GM18505 (cell line): ENCODE measurements around the gene PTPRO.

Experiments
- ATAC-seq: cut with Tn5 transposase; IDR thresholded peaks from one replicate; pipeline ENCODE4 v1.9.1; 2021; ENCODE audit not compliant: unreplicated experiment
- POLR2A ChIP-seq: IDR thresholded peaks from 4 replicates; pipeline ENCODE4 v1.6.1; 2011; ENCODE audit warnings: borderline replicate concordance; ENCODE audit not compliant: insufficient read depth, insufficient read length; ENCODE audit errors: extremely low read depth

The PTPRO gene

DNA sequence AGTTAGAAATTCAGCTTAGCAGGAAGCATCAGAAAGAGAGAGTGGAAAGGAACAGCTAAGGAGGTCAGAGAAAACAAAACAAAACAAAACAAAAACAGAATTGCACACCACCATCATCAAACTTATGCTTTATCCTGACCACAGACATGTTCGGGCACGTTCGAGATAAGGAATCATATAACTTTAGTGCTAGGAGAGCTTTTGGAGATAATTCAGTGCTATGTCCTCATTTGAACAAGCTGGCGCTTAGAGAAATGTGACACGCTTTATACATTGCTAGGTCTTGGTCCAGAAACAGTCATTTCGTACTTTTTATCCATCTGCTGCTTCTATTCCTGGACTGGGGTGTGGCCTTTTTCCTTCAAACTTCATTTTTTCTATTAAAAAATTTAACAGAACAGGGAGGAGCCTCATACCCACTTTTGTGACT lies 213.1 kb downstream of the PTPRO start:
- no peak for ATAC-seq
- TF ChIP-seq POLR2A: no peak

- ATAC-seq: no peak
- no peak for TF ChIP-seq POLR2A
These were observed 214.1 kb downstream of the PTPRO start for GRCh38 chr12:15536446-15536845.

- no peak for TF ChIP-seq POLR2A
- no peak for ATAC-seq
These were observed 216.6 kb downstream of the PTPRO start for GRCh38 chr12:15538881-15539280.

GRCh38 chr12:15540005-15540404 lies 217.7 kb downstream of the PTPRO start:
- no peak for ATAC-seq
- TF ChIP-seq POLR2A: no peak

GRCh38 chr12:15540469-15540872 lies 218.2 kb downstream of the PTPRO start:
- no peak for TF ChIP-seq POLR2A
- no peak for ATAC-seq

- no peak for TF ChIP-seq POLR2A
- ATAC-seq: no peak
These were observed 219.8 kb downstream of the PTPRO start for GRCh38 chr12:15541996-15542631.

DNA sequence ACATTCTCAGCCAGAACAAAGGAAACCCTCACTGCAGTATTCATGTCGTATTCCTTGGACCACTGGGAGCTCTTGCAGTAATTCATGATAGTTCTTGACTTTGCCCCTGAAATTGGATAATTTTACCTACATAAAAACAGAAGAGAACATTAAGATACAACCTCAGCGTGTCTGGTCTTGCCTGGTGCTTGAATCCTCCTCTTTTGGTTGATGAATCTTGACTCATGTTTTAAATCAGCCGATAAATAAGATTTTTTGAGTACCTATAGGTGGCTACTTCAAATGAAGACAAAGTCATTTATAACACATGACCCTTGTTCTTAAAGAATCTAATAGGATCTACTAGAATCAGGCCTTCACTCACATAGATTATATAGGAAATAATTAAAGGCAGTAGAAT lies 221.0 kb downstream of the PTPRO start:
- ATAC-seq: no peak
- TF ChIP-seq POLR2A: no peak

DNA sequence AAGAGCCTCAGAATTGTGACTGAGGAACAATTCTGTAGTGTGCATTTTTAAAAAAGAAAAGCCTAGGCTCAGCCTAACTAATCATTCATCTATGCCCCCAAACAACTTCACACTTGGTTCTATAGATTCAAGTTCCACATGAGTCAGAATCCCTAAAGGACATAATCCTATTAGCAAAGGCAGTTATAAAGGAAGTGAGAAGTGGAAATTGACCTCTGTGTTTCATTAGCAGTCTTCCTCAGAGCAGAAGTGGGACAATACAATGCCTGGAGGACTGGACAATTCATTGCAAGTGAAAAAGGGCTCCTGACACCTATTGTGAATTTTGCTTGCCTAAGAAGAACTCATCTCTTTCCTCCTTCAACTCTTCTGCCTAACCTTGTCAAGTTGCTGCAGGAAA lies 222.3 kb downstream of the PTPRO start:
- no peak for ATAC-seq
- TF ChIP-seq POLR2A: no peak

DNA sequence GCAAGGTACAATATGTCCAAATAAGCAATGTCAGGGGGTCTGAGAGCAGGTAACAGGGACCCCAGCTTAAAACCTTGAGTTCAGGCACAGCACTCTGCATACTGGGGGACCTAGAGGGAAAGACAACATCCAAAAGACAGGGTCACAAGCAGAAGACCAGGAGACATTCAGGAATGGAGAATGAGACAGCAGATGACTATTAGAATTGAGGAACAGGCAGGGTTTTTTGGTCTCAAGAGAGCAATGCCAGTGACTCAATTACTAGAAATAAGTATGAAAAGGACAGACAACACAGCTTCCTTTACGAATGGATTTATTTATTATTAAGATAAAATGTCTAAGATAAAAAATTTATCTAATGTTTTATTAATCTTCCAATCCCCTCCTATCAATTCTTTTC lies 223.0 kb downstream of the PTPRO start:
- TF ChIP-seq POLR2A: no peak
- ATAC-seq: no peak

- no peak for TF ChIP-seq POLR2A
- peak; percentile 85 for ATAC-seq
These were observed 223.9 kb downstream of the PTPRO start for GRCh38 chr12:15546102-15546701.

DNA sequence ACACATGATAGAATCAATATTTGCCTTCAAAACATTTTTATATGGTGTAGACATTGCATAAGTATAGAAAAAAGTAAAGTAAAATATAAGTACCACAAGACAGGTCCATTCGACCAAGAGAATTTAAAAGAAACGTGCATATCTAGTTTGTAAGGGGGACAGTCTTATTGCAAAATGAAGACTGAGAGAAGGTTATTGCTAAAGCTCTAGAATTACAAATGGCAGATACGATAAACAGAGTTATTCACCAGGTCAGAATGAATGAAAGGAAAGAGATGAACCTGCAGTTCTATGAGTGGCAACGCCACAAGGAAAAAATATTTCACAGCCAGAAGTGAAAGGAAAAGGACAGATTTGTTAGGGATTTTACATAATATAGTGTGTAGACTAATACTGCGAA lies 224.8 kb downstream of the PTPRO start:
- TF ChIP-seq POLR2A: no peak
- no peak for ATAC-seq

DNA sequence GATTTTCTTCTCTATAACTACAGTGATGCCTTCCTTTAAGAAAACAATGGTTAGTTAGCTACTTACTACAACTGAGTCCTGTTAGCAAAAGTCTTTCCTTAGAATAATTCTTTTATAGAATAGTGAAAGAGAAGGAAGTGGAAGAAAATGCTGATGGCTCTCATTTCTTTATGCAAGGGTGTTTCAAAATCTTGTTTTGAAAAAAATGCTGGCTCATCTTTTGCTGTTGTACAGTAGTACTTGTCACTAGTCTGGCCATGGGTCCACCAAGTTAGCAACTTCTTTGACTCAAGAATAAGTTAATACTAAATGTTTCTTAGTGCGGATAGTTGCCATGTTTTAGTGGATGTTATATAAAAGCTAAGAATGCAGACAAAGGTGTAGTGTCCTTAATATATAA lies 225.4 kb downstream of the PTPRO start:
- ATAC-seq: no peak
- no peak for TF ChIP-seq POLR2A

DNA sequence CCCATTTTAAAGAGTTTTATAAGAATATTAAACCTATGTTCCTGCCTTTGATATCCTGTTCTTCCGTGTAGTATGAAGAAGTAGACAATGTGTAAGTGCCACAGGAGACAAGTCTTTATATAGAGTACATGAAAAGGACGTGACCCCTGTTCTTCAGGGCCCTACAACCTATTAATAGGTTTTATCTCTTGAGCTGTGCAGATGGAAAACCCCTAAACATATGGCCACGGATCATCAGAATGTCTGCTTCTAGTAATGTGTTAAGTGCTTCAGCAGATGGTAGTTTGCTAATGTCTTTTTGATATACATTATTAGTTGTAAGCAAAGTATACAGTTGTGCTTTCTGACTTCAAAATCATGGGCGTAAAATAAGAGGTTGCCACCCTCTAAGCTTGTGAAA lies 228.5 kb downstream of the PTPRO start:
- ATAC-seq: no peak
- no peak for TF ChIP-seq POLR2A

- TF ChIP-seq POLR2A: no peak
- ATAC-seq: no peak
These were observed 233.1 kb downstream of the PTPRO start for GRCh38 chr12:15555446-15555845.

DNA sequence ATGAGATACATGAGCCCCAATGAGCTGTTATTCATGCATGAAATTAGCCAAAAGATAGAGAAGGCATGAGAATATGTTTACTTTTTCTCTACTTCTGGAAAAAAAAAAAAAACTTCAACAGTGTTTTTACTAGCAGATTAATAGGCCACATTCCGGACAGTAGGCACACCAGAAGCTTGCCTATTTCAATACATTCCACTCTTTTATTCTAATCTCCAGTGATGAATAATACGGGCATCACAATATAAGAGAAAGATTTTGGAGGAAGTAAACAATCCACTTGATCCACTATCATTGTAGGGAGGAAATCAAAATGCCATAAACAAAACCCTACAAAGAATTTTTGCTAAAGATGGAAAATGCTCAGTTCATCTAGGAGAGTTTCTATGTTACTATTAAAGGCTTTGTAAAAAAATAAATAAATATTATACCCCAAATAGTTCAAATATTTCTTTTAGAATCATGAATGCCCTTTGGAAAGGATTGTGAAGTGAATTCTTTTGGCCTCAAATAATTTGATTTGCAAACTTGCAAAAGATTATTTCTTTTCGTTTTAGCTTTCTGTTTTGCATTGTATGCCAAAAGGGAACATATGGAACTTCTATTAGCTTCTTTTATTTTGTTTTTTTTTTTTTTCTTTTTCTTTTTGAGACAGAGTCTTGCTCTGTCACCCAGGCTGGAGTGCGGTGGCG lies 234.2 kb downstream of the PTPRO start:
- TF ChIP-seq POLR2A: no peak
- no peak for ATAC-seq

- no peak for ATAC-seq
- no peak for TF ChIP-seq POLR2A
These were observed 236.7 kb downstream of the PTPRO start for GRCh38 chr12:15558915-15559528.
